ENCODE measurements around the gene LY6G5C. TPM values are rescaled to one million over a fixed set of nuclear protein-coding genes. Genes with fewer than 3 reads are reported as not detected.

LY6G5C gene
- total and polyA plus RNA-seq, 2 of the 13 experiments (the other 11 are each of a cell fraction or from before 2014, with no cell fraction given) = 0.33 to 0.55 TPM

- Histone ChIP-seq H3K27me3 (ENCODE audit: control insufficient read depth in 1 of 2, insufficient read depth in 2 of 2, low read length in 2 of 2) (no peaks in the 10 kb centered on the region; a peak in 1 of 5 replicates), H3K9ac (ENCODE audit: insufficient read depth, low read depth, low read length) (peak within 1 kb of the TSS; percentile 72), H2AFZ (ENCODE audit: low read length) (no peak within 1 kb of the TSS), H3K4me3 (replicated peaks in 1 of 3; ENCODE audit: insufficient read depth in 1 of 3, low read depth in 2 of 3, low read length in 3 of 3) (peak within 1 kb of the TSS; percentile 56 to 78 (median 68)), H3K36me3 (replicated peaks in 1 of 2; ENCODE audit: control insufficient read depth in 1 of 2, insufficient read depth in 2 of 2, low read length in 2 of 2) (peaks cover 10 to 20% of the 10 kb centered on the region in 2 experiments), H3K4me2 (ENCODE audit: low read depth, low read length) (peak within 1 kb of the TSS; percentile 100), H3K4me1 (ENCODE audit: insufficient read depth, low read length) (peaks cover 86% of the 10 kb centered on the region), H3K9me3 (ENCODE audit: low read length) (no peaks in the 10 kb centered on the region), H3K27ac (ENCODE audit: extremely low read length, insufficient read depth, low read length) (peak within 1 kb of the TSS; percentile 73), H3K79me2 (ENCODE audit: insufficient read depth, low read length) (peaks cover 70% of the 10 kb centered on the region), H4K20me1 (ENCODE audit: insufficient read depth, low read length) (peaks cover 19% of the 10 kb centered on the region; the same call in 1 of the 2 replicates)
- 5% methylated on average over 23 of the region's 52 CpGs for WGBS (ENCODE audit: low lambda C conversion rate)
- ChIA-PET CTCF (ENCODE audit: low intra/inter-chr PET ratio, low total read pairs) (no interaction called here), POLR2A (interaction anchor here (0.6 to 7.4 kb wide), 29 partner anchors 7 to 530 kb away, joined by 3 to 438 read pairs (median 5); partner anchors contain the start of genes ABHD16A, AIF1, APOM and BAG6)
- in situ Hi-C loops (cut with HindIII; ENCODE audit: extremely low pct_ligation_motif_present, low pct_unique_long_range_greater_than_20kb) = no loop called here
- DNase-seq (ENCODE audit: low spot score) (peak; percentile 79), FAIRE-seq (peak; percentile 59), ATAC-seq (peak; percentile 66)
- no TSS peak for BruUV-seq (replicated peaks)
- intact Hi-C loops (cut with micrococcal nuclease; ENCODE audit: unreplicated experiment) = loop anchor here (1.0 kb wide), 1 partner anchor 8 kb away; the partner anchor contains the start of gene BAG6
- TF ChIP-seq GFI1 (CRISPR knock-in tag; IDR thresholded peaks at IDR 0.05; ENCODE audit: borderline replicate concordance) = peak; percentile 78
- TF ChIP-seq, protein P1, sequence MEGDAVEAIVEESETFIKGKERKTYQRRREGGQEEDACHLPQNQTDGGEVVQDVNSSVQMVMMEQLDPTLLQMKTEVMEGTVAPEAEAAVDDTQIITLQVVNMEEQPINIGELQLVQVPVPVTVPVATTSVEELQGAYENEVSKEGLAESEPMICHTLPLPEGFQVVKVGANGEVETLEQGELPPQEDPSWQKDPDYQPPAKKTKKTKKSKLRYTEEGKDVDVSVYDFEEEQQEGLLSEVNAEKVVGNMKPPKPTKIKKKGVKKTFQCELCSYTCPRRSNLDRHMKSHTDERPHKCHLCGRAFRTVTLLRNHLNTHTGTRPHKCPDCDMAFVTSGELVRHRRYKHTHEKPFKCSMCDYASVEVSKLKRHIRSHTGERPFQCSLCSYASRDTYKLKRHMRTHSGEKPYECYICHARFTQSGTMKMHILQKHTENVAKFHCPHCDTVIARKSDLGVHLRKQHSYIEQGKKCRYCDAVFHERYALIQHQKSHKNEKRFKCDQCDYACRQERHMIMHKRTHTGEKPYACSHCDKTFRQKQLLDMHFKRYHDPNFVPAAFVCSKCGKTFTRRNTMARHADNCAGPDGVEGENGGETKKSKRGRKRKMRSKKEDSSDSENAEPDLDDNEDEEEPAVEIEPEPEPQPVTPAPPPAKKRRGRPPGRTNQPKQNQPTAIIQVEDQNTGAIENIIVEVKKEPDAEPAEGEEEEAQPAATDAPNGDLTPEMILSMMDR (CRISPR knock-in tag; IDR thresholded peaks at IDR 0.05) = no peak; the same call in 1 of the 2 replicates
- TF ChIP-seq REXO4 (CRISPR knock-in tag; IDR thresholded peaks at IDR 0.05; ENCODE audit: borderline replicate concordance) = no peak
- peak; percentile 75 for TF ChIP-seq YY1 (IDR thresholded peaks at IDR 0.05; ENCODE audit: insufficient read depth, insufficient replicate concordance, low read depth, low read length)
- no peak for TF ChIP-seq NFE2 (CRISPR knock-in tag; IDR thresholded peaks at IDR 0.05)
- no peak for TF ChIP-seq ZNF329 (CRISPR knock-in tag; IDR thresholded peaks at IDR 0.05; ENCODE audit: low read depth)
- TF ChIP-seq, protein P2, sequence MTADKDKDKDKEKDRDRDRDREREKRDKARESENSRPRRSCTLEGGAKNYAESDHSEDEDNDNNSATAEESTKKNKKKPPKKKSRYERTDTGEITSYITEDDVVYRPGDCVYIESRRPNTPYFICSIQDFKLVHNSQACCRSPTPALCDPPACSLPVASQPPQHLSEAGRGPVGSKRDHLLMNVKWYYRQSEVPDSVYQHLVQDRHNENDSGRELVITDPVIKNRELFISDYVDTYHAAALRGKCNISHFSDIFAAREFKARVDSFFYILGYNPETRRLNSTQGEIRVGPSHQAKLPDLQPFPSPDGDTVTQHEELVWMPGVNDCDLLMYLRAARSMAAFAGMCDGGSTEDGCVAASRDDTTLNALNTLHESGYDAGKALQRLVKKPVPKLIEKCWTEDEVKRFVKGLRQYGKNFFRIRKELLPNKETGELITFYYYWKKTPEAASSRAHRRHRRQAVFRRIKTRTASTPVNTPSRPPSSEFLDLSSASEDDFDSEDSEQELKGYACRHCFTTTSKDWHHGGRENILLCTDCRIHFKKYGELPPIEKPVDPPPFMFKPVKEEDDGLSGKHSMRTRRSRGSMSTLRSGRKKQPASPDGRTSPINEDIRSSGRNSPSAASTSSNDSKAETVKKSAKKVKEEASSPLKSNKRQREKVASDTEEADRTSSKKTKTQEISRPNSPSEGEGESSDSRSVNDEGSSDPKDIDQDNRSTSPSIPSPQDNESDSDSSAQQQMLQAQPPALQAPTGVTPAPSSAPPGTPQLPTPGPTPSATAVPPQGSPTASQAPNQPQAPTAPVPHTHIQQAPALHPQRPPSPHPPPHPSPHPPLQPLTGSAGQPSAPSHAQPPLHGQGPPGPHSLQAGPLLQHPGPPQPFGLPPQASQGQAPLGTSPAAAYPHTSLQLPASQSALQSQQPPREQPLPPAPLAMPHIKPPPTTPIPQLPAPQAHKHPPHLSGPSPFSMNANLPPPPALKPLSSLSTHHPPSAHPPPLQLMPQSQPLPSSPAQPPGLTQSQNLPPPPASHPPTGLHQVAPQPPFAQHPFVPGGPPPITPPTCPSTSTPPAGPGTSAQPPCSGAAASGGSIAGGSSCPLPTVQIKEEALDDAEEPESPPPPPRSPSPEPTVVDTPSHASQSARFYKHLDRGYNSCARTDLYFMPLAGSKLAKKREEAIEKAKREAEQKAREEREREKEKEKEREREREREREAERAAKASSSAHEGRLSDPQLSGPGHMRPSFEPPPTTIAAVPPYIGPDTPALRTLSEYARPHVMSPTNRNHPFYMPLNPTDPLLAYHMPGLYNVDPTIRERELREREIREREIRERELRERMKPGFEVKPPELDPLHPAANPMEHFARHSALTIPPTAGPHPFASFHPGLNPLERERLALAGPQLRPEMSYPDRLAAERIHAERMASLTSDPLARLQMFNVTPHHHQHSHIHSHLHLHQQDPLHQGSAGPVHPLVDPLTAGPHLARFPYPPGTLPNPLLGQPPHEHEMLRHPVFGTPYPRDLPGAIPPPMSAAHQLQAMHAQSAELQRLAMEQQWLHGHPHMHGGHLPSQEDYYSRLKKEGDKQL (CRISPR knock-in tag; IDR thresholded peaks at IDR 0.05; ENCODE audit: low read depth) = no peak
- no peak for TF ChIP-seq DPF2 (CRISPR knock-in tag; IDR thresholded peaks at IDR 0.05; ENCODE audit: borderline replicate concordance, low read depth)
- TF ChIP-seq, protein P3, sequence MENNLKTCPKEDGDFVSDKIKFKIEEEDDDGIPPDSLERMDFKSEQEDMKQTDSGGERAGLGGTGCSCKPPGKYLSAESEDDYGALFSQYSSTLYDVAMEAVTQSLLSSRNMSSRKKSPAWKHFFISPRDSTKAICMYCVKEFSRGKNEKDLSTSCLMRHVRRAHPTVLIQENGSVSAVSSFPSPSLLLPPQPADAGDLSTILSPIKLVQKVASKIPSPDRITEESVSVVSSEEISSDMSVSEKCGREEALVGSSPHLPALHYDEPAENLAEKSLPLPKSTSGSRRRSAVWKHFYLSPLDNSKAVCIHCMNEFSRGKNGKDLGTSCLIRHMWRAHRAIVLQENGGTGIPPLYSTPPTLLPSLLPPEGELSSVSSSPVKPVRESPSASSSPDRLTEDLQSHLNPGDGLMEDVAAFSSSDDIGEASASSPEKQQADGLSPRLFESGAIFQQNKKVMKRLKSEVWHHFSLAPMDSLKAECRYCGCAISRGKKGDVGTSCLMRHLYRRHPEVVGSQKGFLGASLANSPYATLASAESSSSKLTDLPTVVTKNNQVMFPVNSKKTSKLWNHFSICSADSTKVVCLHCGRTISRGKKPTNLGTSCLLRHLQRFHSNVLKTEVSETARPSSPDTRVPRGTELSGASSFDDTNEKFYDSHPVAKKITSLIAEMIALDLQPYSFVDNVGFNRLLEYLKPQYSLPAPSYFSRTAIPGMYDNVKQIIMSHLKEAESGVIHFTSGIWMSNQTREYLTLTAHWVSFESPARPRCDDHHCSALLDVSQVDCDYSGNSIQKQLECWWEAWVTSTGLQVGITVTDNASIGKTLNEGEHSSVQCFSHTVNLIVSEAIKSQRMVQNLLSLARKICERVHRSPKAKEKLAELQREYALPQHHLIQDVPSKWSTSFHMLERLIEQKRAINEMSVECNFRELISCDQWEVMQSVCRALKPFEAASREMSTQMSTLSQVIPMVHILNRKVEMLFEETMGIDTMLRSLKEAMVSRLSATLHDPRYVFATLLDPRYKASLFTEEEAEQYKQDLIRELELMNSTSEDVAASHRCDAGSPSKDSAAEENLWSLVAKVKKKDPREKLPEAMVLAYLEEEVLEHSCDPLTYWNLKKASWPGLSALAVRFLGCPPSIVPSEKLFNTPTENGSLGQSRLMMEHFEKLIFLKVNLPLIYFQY (CRISPR knock-in tag; IDR thresholded peaks at IDR 0.05; ENCODE audit: borderline replicate concordance) = peak; percentile 56; the same call in 1 of the 2 replicates
- TF ChIP-seq ZNF713 (CRISPR knock-in tag; IDR thresholded peaks at IDR 0.05) = no peak
- TF ChIP-seq DNMT3B (CRISPR knock-in tag; conservative IDR thresholded peaks at IDR 0.05) = peak; percentile 55; the same call in 1 of the 2 replicates
Observed at GRCh38 chr6:31660381-31661261, 20.2 kb downstream of the LY6G5C start, which contains the start of gene C6orf47. Gene C6orf47 (minus strand): TSS chr6:31660778. CDS start chr6:31659947, 831 bp downstream.
